NAMALWA (cell line): ENCODE measurements around the gene ZNF598.
"Not testable (repeated sequence)": the region's sequence is repeated elsewhere in the genome, so short reads cannot be mapped to it uniquely, and the experiment has no call there.

Experiments used
- DNase-seq: peaks from one replicate; pipeline ENCODE4 v3.0.0-alpha.2; 2015; ENCODE audit warnings: low spot score

Gene ZNF598

DNA sequence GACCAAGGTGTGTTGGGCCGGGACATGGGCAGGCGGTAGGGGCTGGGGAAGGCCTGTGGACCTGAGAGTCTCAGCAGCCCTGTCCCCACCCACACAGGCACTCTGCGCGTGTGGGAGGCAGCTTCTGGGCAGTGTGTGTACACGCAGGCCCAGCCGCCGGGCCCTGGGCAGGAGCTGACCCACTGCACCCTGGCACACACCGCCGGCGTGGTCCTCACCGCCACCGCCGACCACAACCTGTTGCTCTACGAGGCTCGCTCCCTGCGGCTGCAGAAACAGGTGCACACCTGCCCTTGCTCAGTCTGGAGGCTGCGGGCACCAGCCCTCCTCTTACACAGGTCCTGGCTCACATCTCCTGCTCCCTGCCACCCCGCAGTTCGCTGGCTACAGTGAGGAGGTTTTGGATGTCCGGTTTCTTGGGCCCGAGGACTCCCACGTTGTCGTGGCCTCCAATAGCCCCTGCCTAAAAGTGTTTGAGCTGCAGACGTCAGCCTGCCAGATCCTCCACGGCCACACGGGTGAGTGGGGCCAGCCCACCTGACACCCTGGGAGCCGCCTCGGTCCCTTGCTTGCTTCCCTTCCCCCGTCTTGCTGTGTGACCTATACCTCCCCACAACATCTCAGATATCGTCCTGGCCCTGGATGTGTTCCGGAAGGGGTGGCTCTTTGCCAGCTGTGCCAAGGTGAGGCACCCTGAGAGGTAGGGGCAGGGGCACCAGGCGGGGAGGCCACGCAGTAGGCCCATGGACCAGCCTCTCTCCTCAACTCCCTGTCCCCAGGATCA is 34.0 kb downstream of the ZNF598 start:
- no peak for DNase-seq

DNA sequence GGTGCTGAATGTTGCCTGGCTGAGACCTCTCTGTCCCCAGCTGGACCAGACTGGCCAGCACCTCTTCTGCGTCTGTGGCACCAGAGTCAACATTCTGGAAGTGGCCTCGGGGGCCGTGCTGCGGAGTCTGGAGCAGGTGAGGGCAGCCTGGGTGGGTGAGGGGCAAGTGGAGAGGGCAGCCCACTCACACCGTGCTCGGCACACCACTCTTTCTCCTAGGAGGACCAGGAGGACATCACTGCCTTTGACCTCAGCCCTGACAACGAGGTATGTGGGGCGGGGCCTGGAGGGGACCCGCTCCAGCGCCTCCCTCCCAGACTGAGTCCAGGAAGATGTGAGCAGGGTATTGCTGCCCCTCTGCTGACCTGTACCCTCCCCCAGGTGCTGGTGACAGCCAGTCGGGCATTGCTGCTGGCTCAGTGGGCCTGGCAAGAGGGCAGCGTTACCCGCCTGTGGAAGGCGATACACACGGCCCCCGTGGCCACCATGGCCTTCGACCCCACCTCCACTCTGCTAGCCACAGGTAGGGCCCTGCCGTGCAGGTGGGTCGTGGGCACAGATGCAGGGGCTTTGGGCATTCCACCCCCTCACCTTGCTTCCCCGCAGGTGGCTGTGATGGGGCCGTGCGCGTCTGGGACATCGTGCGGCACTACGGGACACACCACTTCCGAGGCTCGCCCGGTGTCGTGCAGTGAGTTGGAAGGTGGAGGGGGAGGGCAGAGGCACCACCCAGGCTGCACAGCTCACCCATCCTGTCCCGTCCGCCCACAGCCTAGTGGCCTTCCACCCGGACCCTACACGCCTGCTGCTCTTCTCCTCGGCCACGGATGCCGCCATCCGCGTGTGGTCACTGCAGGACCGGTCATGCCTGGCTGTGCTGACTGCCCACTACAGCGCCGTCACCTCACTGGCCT is 35.2 kb downstream of the ZNF598 start:
- DNase-seq, result no peak

DNA sequence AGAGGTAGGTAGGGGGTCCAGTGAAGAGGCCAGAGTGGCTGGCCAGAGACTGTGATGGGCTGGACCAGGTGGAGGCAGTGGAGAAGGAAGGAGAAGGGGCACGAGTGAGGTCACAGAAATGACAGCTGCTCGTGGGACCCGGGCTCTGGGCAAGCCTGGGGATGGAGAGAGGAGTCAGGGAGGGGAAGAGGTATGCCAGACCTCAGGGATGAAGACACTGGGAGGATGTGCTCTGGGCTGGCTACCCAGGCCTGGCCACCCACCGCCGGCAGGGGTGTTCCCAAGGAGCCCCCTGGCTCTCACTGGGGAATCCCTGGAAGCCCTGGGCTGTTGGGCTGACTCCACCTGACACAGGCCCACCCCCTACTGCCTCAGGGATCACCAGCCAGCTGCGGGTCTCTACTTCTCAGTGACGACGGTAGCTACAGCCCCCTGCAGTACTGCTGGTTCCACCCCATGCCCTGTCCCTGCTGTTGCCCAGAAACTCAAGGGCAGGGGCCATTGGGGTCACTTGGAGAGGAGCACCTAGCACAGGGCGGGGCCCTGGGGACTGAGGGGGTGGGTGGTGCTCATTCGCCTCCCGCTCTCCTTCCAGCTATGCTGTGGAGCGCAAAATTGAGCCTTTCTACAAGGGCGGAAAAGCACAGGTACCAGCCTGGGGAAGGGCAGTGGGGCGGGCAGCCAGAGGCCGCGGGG is 36.0 kb downstream of the ZNF598 start:
- no peak for DNase-seq

DNA sequence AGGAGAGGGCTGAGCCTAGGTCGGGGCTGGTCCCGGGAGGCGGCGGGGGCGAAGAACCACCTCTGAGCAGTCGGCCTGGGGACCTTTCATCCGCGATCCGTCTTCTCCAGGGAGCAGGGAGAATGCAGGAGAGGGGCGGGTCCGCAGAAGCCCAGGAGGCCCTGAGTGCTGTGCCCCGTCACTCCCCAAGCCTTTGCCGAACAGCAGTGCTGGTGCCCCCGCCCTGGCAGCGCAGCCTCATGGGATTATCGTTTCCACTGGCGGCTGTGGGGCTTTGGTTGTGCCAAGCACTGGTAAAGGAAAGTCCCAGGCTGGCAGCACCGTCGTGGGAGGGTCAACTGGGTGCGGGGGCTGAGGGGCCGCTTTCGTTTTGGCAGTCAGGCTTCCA is 37.1 kb downstream of the ZNF598 start:
- no peak for DNase-seq

DNA sequence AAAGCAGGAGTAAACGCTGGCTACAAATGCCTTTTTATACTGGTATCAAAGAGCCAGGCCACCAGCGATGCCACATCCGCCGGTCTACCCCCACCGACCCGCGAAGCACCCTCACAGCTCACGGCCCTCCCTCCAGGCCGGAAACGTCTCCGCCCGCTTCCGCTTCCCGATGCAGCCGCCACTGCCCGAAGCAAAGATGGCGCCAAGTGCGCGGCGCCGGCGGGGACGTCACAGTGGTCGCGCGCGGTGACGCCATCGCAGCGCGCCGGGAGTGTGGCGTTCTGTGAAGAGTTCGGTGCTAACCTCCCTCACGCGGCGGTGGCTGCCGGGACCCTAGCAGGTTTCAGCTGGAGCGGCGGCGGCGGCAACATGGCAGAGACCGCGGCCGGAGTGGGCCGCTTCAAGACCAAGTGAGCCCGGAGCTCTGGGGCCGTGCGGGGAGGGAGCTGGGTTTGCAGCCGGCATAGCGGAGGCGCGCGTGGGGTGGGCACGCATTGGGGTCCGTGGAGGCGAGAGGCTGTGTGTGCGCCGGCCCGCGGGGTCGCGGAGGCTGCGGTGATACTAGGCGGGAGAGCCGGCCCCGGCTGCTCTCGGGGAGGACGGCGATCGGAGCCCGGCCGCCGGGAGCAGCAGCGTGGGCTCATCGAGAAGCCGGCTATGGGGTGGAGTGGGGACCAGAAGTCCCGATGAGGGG is 37.7 kb downstream of the ZNF598 start, which contains the start of gene TBL3:
Gene TBL3 (plus strand): TSS at position 258 of the 694 bp plus-strand sequence. CDS start 112 bp downstream, at position 370.
- peak; percentile 97 for DNase-seq

DNA sequence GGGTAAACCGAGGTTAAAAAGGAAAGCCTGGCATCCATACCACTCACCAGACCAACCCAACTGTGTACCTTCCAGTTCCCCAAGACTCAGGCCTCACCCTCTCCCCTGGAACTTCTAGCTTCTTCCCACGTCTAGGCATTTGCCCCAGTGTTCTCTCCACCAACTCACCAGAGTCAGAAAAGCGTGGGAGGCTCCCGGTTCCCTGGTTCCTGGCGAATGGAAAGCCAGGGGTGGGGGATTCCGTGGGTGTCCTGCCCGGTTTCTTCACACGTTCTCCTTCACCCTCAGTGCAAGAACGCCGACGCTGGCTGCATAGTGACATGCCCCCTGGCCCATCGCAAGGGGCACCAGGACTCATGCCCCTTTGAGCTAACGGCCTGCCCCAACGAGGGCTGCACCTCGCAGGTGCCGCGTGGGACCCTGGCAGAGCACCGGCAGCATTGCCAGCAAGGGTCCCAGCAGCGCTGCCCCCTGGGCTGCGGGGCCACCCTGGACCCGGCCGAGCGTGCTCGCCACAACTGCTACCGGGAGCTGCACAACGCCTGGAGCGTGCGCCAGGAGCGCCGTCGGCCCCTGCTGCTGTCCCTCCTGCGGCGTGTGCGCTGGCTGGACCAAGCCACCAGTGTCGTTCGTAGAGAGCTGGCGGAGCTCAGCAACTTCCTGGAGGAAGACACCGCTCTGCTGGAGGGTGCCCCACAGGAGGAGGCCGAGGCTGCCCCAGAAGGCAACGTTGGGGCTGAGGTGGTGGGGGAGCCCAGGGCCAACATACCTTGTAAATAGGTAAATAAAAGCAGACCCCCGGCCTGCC is 41.3 kb downstream of the ZNF598 start:
- DNase-seq, result no peak

DNA sequence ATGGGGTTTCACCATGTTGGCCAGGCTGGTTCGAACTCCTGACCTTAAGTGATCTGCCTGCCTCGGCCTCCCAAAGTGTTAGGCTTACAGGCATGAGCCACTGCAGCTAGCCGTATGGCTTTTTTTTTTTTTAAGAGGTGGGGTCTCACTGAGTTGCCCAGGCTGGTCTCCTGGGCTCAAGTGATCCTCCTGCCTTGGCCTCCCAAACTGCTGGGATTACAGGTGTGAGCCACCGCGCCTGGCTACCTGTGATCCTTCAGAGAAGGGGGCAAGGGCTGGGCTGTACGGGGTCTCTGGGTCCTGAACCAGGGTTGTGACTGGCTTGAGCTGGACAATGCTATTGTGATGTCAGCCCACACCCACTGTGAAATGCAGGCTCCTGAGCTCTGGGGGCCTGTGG is 43.2 kb downstream of the ZNF598 start, which contains the start of gene RNF151:
Gene RNF151 (plus strand): TSS at position 397 of the 400 bp plus-strand sequence. CDS start 26 bp downstream, outside the sequence.
- DNase-seq, result no peak

DNA sequence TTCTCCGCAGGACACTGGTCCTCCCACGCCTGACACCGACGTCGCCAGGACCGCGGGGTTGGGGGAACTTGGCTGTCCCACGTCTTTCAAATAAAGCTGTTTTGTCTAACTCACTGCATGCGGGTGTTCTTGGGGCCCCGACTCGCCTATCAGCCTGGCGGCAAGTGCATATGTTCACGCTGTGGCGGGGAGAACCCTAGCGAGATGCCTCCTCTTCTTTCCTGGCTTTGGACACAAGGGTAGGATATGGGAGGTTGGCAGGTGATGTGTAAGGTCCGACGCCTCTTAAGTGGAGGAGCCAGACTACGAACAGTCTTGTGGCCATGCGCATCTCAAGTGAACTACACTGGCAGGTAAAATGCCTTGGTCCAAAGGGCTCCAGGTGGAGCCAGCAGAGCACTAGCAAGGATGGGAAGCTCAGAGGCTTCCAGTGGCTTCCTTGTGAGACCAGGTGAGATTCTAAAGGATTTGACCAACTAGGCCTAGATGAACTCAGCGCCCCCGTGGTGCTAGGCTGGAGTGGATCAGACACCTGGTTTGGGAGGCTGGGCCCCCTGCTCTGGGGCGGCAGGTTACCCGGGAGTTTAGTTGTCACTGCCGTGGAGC is 44.1 kb downstream of the ZNF598 start:
- DNase-seq, result no peak

DNA sequence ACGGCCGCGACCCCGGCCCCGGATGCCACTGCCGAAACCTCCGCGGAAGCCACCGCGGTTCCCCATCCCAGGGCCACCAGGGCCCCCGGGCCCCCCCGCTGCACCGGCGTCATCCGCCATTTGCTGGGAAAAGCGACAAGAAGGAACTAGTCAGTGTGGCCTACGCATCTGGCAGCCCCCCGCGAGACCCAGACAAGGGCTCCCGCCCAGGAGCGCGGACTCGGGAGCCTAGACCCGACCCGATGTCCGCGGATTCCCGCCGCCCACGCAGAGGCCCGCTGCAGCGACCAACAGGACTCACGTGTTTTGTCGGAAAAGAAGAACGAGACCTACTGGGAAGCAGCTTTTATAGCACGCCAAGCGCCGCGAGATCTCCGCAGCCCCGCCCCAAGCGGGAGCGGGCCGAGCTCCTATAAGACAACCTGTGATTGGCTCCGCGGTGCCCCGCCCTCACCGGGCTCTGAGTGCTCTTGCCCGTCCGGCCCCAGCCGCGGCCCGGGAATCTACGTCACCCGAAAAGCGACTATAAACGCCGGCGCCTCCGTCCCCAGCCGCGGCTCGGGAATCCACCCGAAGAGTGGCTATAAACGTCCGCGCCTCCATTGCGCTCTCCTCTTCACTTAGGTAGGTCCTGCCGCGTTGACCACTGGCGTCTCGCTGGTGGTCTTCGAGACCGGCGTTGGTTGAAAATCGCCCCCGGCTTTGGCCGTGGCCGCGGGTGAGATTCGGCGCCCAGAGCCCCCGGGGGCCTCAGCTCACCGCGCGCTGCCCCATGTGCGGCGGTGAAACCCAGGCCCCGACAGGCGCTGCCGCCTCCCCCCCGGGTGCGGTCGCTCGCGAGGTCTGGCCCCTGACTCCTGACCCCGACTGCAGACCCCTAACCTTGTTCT is 44.9 kb downstream of the ZNF598 start, which contains the start of gene RPS2:
Gene RPS2 (minus strand): TSS at position 321 of the 890 bp plus-strand sequence. CDS start 201 bp downstream, at position 120.
- peak; percentile 98 for DNase-seq

DNA sequence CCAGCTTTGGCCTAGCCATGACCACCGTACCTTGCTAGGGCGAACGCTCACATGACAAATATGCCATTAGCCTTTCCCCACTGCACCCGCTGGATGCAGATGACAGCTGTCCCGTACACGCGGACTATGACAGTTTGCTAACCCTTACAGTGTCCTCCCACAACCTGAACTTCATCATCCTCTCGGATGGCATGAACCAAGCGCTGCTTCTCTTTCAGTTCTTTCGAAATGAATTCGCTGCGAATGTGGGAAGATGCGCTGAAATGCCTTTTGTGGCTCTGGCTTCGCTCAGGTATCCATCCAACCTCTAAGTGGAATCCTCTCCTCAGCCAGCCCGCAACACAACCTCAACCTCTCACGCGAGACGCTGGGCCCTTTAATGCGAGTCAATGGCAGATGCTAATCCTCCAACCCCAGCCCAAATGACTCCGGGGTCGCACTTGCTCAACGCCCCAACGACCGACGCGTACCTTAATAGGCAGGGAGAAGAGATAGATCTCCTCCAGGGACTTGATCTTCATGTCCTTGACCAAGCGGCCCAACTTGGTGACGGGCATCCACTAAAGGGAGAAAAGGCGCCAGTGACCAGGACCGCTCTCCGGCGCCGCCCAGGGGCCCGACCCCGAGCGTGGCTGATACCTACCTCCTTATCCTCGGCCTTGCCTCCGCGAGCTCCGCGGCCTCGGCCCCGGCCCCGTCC is 45.7 kb downstream of the ZNF598 start:
- peak; percentile 53 for DNase-seq

DNA sequence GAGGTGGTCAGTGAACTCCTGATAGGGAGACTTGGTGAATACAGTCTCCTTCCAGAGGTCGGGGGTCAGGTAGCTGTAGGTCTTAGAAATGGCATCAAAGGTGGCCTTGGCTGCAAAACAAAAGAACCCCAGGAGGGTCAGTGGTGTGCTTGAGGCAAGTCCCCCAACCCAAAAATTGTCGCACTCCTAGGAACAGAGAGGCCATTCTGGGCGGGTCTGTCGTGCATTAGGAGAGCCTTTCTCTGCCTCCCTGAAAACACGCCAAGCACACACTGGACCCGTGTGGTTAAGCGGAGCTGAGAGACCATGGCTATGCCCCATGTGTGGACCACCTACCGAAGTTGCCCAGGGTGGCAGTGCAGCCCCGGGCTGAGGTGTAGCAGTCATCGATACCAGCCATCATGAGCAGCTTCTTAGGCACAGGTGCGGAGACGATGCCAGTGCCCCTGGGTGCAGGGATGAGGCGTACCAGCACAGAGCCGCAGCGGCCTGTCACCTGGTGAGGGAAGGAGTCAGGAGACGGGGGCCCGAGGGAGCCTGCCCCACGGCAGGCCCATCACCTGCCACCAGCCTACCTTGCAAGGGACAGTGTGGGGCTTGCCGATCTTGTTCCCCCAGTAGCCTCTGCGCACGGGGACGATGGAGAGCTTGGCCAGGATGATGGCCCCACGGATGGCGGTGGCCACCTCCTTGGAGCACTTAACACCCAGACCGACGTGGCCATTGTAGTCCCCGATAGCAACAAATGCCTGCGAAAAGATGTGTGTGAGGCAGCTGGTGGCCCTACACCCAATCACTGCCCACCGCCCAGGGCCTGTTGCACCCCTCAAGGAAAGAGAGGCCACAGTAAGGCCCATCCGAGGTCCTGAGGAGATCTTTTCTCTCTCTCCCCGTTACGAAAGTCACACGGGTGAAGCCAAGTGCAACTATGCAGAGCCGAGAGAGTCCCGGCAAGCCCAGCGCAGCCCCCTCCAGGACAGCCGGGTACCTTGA is 47.2 kb downstream of the ZNF598 start:
- DNase-seq, result not testable (repeated sequence)

DNA sequence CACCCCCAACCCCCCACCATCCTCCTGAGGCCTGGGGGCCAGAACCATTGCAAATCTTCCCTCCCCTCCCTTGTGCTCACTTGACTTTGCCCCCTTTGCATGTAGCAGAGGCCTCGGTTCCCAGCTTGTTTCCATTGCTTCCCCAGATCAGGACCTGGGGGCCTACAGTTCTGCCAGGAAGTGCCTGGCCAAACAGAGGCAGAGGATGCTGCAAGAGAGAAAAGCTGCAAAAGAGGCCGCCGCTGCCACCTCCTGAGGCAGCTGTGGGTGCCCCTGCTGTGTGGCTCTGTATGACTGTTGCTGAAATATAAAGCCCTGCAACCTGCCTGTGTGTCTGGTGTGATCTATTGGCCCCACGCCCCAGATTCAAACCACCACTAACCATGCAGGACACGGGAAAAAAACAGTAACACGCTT is 48.0 kb downstream of the ZNF598 start:
- peak; percentile 58 for DNase-seq

DNA sequence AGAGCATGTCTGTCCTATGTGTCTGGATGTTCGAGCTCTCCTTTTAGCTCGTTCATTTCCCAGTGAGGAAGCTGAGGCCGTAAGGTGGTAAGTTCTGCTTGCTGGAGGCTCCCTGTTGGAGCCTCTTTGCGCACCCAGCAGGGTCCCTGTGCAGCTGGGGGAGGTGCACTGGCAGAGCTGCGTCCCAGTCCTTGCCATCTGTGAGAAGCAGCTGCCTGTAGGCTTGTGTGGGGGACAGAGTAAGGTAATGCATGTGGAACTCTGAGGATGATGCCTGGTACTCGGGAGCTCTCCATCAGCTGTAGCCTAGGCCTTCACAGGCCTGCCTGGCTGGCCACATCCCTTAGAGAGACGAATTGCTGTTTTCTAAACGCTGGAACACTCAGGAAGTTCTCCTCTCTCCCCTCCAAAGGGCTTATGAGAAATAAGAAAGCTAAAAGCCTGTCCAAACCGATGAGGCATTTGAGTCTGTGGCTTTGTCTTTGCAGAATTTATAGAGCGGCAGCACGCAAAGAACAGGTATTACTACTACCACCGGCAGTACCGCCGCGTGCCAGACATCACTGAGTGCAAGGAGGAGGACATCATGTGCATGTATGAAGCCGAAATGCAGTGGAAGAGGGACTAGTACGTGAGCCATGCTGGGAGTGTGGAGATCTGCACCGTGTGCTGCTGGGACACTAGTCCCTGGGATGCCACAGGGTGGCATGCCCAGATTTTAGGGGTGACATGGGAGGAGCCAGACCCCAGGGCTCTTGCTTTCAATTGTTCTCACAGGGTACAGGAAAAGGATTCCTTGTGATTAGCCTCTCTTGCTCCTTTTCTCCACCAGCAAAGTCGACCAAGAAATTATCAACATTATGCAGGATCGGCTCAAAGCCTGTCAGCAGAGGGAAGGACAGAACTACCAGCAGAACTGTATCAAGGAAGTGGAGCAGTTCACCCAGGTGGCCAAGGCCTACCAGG is 48.7 kb downstream of the ZNF598 start:
- DNase-seq, result peak; percentile 79

DNA sequence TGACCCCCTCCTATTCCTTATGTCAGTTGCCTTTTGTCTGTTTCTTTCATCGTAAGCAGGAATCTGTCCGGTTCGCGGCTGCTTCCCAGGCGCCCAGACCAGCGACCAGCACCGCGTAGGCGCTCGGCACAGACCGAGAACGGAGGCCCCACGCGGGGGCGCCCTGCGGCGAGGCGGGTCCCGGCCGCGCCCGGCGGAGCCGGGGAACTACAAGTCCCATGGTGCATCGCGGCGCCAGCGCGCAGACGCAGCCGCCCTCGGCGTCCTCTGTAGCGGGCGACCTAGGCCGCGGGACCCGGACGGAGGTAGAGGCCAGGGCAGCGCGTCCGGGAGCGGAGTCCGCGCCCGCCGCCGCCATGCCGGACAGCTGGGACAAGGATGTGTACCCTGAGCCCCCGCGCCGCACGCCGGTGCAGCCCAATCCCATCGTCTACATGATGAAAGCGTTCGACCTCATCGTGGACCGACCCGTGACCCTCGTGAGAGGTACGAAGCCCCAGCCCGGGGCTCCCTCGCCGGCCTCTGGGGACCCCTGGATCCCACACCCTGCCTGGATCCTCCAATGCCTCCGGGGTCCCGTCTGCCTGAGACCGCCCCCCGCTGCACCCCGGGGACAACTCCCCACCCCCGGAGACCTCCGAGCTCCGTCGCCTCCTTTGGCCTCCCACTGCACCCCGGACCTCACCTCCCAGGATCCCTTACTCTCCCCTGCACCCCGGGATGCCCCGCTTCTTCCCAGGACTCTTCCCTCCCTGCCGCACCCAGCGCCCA is 50.2 kb downstream of the ZNF598 start, which contains the start of gene NDUFB10:
Gene NDUFB10 (plus strand): TSS at position 270 of the 771 bp plus-strand sequence. CDS start 87 bp downstream, at position 357.
- peak; percentile 90 for DNase-seq

DNA sequence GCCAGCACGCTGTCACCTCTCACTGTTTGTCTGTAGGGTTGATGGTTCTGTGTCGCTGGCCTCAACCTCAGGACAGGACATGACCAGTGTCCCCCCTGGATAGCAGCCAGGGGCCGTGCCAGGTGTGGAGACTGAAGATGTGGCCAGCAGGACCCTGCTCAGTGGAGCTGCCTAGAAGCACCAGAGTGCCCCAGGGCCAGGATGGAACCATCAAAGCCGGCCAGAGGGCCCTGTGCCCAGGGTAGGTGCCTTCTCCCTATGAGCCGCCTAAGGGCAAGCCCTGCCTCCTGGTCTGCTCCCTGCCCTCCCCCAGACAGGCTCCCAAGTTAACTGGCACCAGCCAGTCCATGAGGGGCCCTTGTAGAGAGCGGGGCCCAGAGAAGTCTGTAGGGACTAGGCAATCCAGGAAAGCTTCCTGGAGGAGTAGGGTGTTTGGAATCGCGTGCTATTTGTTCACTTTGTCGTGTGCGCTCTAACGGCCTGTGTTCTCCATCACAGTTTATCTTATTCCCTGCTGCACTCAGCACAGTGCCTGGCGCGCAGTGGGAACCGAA is 50.8 kb downstream of the ZNF598 start:
- no peak for DNase-seq
